Measurements from ENCODE around the gene VAT1L. TPM values are rescaled to one million over a fixed set of nuclear protein-coding genes. Genes with fewer than 3 reads are reported as not detected.

VAT1L gene
- total and polyA plus RNA-seq, 4 donors, result 0.17 to 0.98 (median 0.26) TPM

DNA sequence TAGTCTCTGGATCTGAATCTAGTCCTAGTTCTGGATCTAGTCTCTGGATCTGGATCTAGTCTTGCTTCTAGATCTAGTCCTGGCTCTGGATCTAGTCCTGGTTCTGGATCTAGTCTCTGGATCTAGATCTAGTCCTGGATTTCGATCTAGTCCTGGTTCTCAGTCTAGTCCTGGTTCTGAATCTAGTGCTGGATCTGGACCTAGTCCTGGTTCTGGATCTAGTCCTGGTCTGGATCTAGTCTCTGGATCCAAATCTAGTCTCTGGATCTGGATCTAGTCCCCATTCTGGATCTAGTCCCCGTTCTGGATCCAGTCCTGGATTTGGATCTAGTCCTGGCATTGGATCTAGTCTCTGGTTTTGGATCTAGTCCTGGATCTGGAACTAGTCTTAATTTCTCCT lies 29.9 kb upstream of the VAT1L start:
- Histone ChIP-seq H3K4me3 (ENCODE audit: low read depth in 1 of 3, low read length in 3 of 3) (no peak overlapping the region), H3K4me1 (ENCODE audit: control insufficient read depth in 4 of 4, insufficient read depth in 4 of 4, low read length in 3 of 4) (peaks cover 0 to 4% (median 1%) of the 10 kb centered on the region in 4 donors), H3K27me3 (ENCODE audit: control insufficient read depth in 4 of 4, insufficient read depth in 4 of 4, low read length in 3 of 4) (no peaks in the 10 kb centered on the region), H3K9ac (ENCODE audit: low read depth in 1 of 2, low read length in 2 of 2) (no peak overlapping the region), H3K27ac (ENCODE audit: low read depth in 1 of 2, low read length in 2 of 2) (no peak overlapping the region), H3K9me3 (ENCODE audit: control insufficient read depth in 4 of 4, low read length in 3 of 4) (no peaks in the 10 kb centered on the region), H3K36me3 (ENCODE audit: control insufficient read depth in 4 of 4, insufficient read depth in 3 of 4, low read depth in 1 of 4, low read length in 3 of 4) (no peaks in the 10 kb centered on the region)
- no peak for DNase-seq (ENCODE audit: low spot score)
- TF ChIP-seq, protein P1, sequence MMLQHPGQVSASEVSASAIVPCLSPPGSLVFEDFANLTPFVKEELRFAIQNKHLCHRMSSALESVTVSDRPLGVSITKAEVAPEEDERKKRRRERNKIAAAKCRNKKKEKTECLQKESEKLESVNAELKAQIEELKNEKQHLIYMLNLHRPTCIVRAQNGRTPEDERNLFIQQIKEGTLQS (IDR thresholded peaks at IDR 0.05), result no peak
- TF ChIP-seq EGR1 (IDR thresholded peaks at IDR 0.05; ENCODE audit: low read depth in 2 of 2) (no peak), RAD21 (IDR thresholded peaks at IDR 0.05) (no peak), HNF4G (IDR thresholded peaks at IDR 0.05) (no peak), ZBTB33 (IDR thresholded peaks at IDR 0.05) (no peak), FOXA1 (IDR thresholded peaks at IDR 0.05) (no peak), HNF4A (conservative IDR thresholded peaks at IDR 0.05) (no peak), YY1 (IDR thresholded peaks at IDR 0.05) (no peak), RXRA (IDR thresholded peaks at IDR 0.05) (no peak), NR2F2 (IDR thresholded peaks at IDR 0.05) (no peak), FOXA2 (IDR thresholded peaks at IDR 0.05) (no peak), JUND (IDR thresholded peaks at IDR 0.05) (no peak)
- TF ChIP-seq, protein P2, sequence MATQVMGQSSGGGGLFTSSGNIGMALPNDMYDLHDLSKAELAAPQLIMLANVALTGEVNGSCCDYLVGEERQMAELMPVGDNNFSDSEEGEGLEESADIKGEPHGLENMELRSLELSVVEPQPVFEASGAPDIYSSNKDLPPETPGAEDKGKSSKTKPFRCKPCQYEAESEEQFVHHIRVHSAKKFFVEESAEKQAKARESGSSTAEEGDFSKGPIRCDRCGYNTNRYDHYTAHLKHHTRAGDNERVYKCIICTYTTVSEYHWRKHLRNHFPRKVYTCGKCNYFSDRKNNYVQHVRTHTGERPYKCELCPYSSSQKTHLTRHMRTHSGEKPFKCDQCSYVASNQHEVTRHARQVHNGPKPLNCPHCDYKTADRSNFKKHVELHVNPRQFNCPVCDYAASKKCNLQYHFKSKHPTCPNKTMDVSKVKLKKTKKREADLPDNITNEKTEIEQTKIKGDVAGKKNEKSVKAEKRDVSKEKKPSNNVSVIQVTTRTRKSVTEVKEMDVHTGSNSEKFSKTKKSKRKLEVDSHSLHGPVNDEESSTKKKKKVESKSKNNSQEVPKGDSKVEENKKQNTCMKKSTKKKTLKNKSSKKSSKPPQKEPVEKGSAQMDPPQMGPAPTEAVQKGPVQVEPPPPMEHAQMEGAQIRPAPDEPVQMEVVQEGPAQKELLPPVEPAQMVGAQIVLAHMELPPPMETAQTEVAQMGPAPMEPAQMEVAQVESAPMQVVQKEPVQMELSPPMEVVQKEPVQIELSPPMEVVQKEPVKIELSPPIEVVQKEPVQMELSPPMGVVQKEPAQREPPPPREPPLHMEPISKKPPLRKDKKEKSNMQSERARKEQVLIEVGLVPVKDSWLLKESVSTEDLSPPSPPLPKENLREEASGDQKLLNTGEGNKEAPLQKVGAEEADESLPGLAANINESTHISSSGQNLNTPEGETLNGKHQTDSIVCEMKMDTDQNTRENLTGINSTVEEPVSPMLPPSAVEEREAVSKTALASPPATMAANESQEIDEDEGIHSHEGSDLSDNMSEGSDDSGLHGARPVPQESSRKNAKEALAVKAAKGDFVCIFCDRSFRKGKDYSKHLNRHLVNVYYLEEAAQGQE (IDR thresholded peaks at IDR 0.05), result no peak
- TF ChIP-seq, protein P3, sequence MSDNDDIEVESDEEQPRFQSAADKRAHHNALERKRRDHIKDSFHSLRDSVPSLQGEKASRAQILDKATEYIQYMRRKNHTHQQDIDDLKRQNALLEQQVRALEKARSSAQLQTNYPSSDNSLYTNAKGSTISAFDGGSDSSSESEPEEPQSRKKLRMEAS (IDR thresholded peaks at IDR 0.05), result no peak
- 94% methylated on average over 2 of the region's 2 CpGs for WGBS

DNA sequence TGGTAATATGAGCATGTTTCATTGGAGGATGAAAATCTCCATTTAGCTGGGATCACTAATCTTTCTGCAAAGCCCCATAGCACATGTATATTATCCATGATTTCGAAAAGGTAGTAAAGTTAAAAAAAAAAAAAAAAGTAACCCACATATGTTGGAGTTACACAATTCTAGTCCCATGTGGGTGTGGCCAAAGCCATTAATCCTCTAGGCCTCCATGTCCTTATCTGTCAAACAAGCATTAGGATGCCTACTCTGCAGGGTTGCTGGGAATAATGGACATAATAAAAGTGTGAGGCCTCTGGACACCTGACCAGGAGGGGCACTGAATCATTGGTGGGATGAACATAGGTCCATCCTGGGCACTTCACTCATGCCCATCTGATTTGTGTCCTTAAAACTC lies 29.2 kb upstream of the VAT1L start:
- no peaks in the 10 kb centered on the region for H3K27me3 ChIP-seq (ENCODE audit: control insufficient read depth in 4 of 4, insufficient read depth in 4 of 4, low read length in 3 of 4)
- no peak overlapping the region for H3K27ac ChIP-seq (ENCODE audit: low read depth in 1 of 2, low read length in 2 of 2)
- WGBS, result 92% methylated on average over 1 of the region's 1 CpG
- H3K4me3 ChIP-seq (ENCODE audit: low read depth in 1 of 3, low read length in 3 of 3), result no peak overlapping the region
- H3K9ac ChIP-seq (ENCODE audit: low read depth in 1 of 2, low read length in 2 of 2), result no peak overlapping the region
- H3K4me1 ChIP-seq (ENCODE audit: control insufficient read depth in 4 of 4, insufficient read depth in 4 of 4, low read length in 3 of 4), result peaks cover 0 to 4% (median 1%) of the 10 kb centered on the region in 4 donors
- H3K9me3 ChIP-seq (ENCODE audit: control insufficient read depth in 4 of 4, low read length in 3 of 4), result no peaks in the 10 kb centered on the region
- no peaks in the 10 kb centered on the region for H3K36me3 ChIP-seq (ENCODE audit: control insufficient read depth in 4 of 4, insufficient read depth in 3 of 4, low read depth in 1 of 4, low read length in 3 of 4)
- no peak for DNase-seq (ENCODE audit: low spot score)
- TF ChIP-seq NR2F2 (IDR thresholded peaks at IDR 0.05) (no peak), FOXA1 (IDR thresholded peaks at IDR 0.05) (no peak), GABPA (IDR thresholded peaks at IDR 0.05 in 1 of 2, conservative IDR thresholded peaks at IDR 0.05 in 1 of 2) (no peak), YY1 (IDR thresholded peaks at IDR 0.05) (no peak), TAF1 (conservative IDR thresholded peaks at IDR 0.05) (no peak), SP1 (IDR thresholded peaks at IDR 0.05) (no peak), ZBTB33 (IDR thresholded peaks at IDR 0.05) (no peak), RXRA (IDR thresholded peaks at IDR 0.05) (no peak)
- TF ChIP-seq, protein P2 (IDR thresholded peaks at IDR 0.05), result no peak
- TF ChIP-seq, protein P1 (IDR thresholded peaks at IDR 0.05), result no peak
- TF ChIP-seq, protein P3 (IDR thresholded peaks at IDR 0.05), result no peak
- TF ChIP-seq, protein P4, sequence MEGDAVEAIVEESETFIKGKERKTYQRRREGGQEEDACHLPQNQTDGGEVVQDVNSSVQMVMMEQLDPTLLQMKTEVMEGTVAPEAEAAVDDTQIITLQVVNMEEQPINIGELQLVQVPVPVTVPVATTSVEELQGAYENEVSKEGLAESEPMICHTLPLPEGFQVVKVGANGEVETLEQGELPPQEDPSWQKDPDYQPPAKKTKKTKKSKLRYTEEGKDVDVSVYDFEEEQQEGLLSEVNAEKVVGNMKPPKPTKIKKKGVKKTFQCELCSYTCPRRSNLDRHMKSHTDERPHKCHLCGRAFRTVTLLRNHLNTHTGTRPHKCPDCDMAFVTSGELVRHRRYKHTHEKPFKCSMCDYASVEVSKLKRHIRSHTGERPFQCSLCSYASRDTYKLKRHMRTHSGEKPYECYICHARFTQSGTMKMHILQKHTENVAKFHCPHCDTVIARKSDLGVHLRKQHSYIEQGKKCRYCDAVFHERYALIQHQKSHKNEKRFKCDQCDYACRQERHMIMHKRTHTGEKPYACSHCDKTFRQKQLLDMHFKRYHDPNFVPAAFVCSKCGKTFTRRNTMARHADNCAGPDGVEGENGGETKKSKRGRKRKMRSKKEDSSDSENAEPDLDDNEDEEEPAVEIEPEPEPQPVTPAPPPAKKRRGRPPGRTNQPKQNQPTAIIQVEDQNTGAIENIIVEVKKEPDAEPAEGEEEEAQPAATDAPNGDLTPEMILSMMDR (IDR thresholded peaks at IDR 0.05; ENCODE audit: low read depth, low read length, missing input control), result no peak
